Measurements from ENCODE around the gene RALGAPB. TPM values are rescaled to one million over a fixed set of nuclear protein-coding genes. Genes with fewer than 3 reads are reported as not detected.

The RALGAPB gene
- polyA plus RNA-seq, 1 donor (not counting 4 experiments of a cell fraction or from before 2014, with no cell fraction given) = 23.8 TPM

DNA sequence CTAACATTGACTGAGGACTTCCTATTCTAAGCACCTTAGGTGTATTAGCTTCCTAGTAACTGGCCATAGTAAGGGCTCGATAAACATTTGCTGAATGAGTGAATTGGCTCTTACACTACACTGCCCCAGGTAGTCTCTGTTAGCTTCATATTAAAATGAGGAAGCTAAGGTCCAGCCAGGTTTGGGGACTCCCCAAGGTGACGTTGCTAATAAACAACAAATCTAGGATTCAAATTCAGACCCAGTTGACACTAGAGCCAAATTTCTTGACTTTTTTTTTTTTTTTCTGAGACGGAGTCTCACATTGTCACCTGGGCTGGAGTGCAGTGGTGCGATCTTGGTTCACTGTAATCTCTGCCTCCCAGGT, 145.2 kb downstream of the RALGAPB start:
- dilution Hi-C loops (cut with MboI; ENCODE audit: extremely low pct_ligation_motif_present, low sequenced_read_pairs) = no loop called here
- no peak overlapping the region for H3K27ac ChIP-seq (ENCODE audit: control insufficient read depth, insufficient read depth, low read length)
- peaks cover 5% of the 10 kb centered on the region for H3K27me3 ChIP-seq (ENCODE audit: control insufficient read depth, extremely low read depth, insufficient read depth, low read length)
- no peaks in the 10 kb centered on the region for H3K9me1 ChIP-seq (ENCODE audit: control insufficient read depth, extremely low read depth, insufficient read depth, low read length)
- FAIRE-seq (no peak), DNase-seq (ENCODE audit: low read depth, low spot score) (no peak)
- H3K36me3 ChIP-seq (ENCODE audit: control insufficient read depth in 2 of 2, extremely low read depth in 1 of 2, insufficient read depth in 2 of 2, low read length in 2 of 2) = no peaks in the 10 kb centered on the region
- H3K4me3 ChIP-seq (ENCODE audit: control insufficient read depth in 2 of 3, extremely low read depth in 1 of 3, insufficient read depth in 2 of 3, low read depth in 1 of 3, low read length in 3 of 3) = no peak overlapping the region
- no peaks in the 10 kb centered on the region for H4K20me1 ChIP-seq (ENCODE audit: control insufficient read depth, extremely low read depth, insufficient read depth, low read length)
- H3K9me3 ChIP-seq (ENCODE audit: control insufficient read depth, low read depth, low read length) = no peaks in the 10 kb centered on the region
- H3K79me2 ChIP-seq (ENCODE audit: control insufficient read depth, insufficient read depth, low read length) = no peaks in the 10 kb centered on the region
- H3K4me2 ChIP-seq (ENCODE audit: control insufficient read depth, extremely low read depth, insufficient read depth, low read depth, low read length) = no peak overlapping the region
- H3K9ac ChIP-seq (ENCODE audit: control insufficient read depth, extremely low read depth, insufficient read depth, low read length) = no peak overlapping the region
- TF ChIP-seq, protein P1, sequence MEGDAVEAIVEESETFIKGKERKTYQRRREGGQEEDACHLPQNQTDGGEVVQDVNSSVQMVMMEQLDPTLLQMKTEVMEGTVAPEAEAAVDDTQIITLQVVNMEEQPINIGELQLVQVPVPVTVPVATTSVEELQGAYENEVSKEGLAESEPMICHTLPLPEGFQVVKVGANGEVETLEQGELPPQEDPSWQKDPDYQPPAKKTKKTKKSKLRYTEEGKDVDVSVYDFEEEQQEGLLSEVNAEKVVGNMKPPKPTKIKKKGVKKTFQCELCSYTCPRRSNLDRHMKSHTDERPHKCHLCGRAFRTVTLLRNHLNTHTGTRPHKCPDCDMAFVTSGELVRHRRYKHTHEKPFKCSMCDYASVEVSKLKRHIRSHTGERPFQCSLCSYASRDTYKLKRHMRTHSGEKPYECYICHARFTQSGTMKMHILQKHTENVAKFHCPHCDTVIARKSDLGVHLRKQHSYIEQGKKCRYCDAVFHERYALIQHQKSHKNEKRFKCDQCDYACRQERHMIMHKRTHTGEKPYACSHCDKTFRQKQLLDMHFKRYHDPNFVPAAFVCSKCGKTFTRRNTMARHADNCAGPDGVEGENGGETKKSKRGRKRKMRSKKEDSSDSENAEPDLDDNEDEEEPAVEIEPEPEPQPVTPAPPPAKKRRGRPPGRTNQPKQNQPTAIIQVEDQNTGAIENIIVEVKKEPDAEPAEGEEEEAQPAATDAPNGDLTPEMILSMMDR (optimal IDR thresholded peaks at IDR 0.05 in 1 of 3, IDR thresholded peaks at IDR 0.05 in 1 of 3, conservative IDR thresholded peaks at IDR 0.05 in 1 of 3; ENCODE audit: extremely low read depth in 1 of 3, insufficient read depth in 2 of 3, low read length in 3 of 3) = no peak
- no peak for TF ChIP-seq EZH2 (IDR thresholded peaks at IDR 0.05; ENCODE audit: low read length)
- H3K4me1 ChIP-seq (ENCODE audit: control insufficient read depth, extremely low read depth, insufficient read depth, low read length) = peaks cover 7% of the 10 kb centered on the region
- no peak overlapping the region for H2AFZ ChIP-seq (ENCODE audit: control insufficient read depth, low read length)

DNA sequence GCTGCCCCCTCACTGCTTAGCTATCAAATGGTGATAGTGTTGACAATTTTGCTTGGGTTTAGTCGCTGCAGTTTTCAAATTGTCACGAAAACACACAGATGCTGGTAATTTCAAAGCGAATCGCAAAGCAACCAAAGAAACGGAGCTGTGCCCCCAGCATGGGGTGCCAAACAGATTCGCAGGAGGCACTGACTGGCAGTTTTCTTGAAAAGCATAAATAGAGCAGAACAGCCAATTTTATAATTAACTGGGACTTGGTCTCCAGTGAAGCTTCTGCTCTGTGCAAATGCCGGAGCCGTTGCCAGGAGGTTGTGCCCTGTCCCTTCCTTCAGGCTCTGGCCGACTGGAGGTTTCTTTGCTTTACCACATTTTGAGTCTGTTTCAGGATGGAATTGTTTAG, 147.8 kb downstream of the RALGAPB start:
- Histone ChIP-seq H3K9me3 (ENCODE audit: control insufficient read depth, low read depth, low read length) (no peaks in the 10 kb centered on the region), H3K4me2 (ENCODE audit: control insufficient read depth, extremely low read depth, insufficient read depth, low read depth, low read length) (no peak overlapping the region), H4K20me1 (ENCODE audit: control insufficient read depth, extremely low read depth, insufficient read depth, low read length) (no peaks in the 10 kb centered on the region), H3K79me2 (ENCODE audit: control insufficient read depth, insufficient read depth, low read length) (no peaks in the 10 kb centered on the region), H2AFZ (ENCODE audit: control insufficient read depth, low read length) (no peak overlapping the region), H3K27me3 (ENCODE audit: control insufficient read depth, extremely low read depth, insufficient read depth, low read length) (peaks cover 5% of the 10 kb centered on the region), H3K4me3 (ENCODE audit: control insufficient read depth in 2 of 3, extremely low read depth in 1 of 3, insufficient read depth in 2 of 3, low read depth in 1 of 3, low read length in 3 of 3) (no peak overlapping the region), H3K9ac (ENCODE audit: control insufficient read depth, extremely low read depth, insufficient read depth, low read length) (no peak overlapping the region), H3K9me1 (ENCODE audit: control insufficient read depth, extremely low read depth, insufficient read depth, low read length) (no peaks in the 10 kb centered on the region), H3K4me1 (ENCODE audit: control insufficient read depth, extremely low read depth, insufficient read depth, low read length) (peaks cover 7% of the 10 kb centered on the region), H3K27ac (ENCODE audit: control insufficient read depth, insufficient read depth, low read length) (no peak overlapping the region), H3K36me3 (ENCODE audit: control insufficient read depth in 2 of 2, extremely low read depth in 1 of 2, insufficient read depth in 2 of 2, low read length in 2 of 2) (no peaks in the 10 kb centered on the region)
- DNase-seq (ENCODE audit: low read depth, low spot score) (no peak), FAIRE-seq (no peak)
- dilution Hi-C loops (cut with MboI; ENCODE audit: extremely low pct_ligation_motif_present, low sequenced_read_pairs) = no loop called here
- TF ChIP-seq, protein P1 (optimal IDR thresholded peaks at IDR 0.05 in 1 of 3, IDR thresholded peaks at IDR 0.05 in 1 of 3, conservative IDR thresholded peaks at IDR 0.05 in 1 of 3; ENCODE audit: extremely low read depth in 1 of 3, insufficient read depth in 2 of 3, low read length in 3 of 3) = no peak
- TF ChIP-seq EZH2 (IDR thresholded peaks at IDR 0.05; ENCODE audit: low read length) = no peak

Data from keratinocyte (primary cell).